A673 (cell line): Measurements from ENCODE around the gene VPS51. TPM values are rescaled to one million over a fixed set of nuclear protein-coding genes. Genes with fewer than 3 reads are reported as not detected.

Experiments
- BruUV-seq: library from RNA; stranded (reverse); fragments of 400-500 nt; replicated peaks from 2 replicates; lab custom pipeline; 2021; lab: Mats Ljungman, UMichigan
- CTCF ChIA-PET: fragments of 300-600 bp; sonication (Branson Sonifier 250); formaldehyde crosslinking; loops from one replicate; lab custom pipeline; 2022; ENCODE audit warnings: antibody characterized with exemption; lab: Charles Lee
- POLR2A ChIA-PET: fragments of 300-600 bp; sonication (Branson Sonifier 250); formaldehyde crosslinking; loops from one replicate; lab custom pipeline; 2022; ENCODE audit warnings: antibody characterized with exemption; ENCODE audit not compliant: low non-redundant PET; lab: Charles Lee
- DNase-seq: peaks from one replicate; pipeline ENCODE4 v3.0.0-alpha.2; 2015; ENCODE audit warnings: low spot score
- H3K27ac ChIP-seq: fragments of 200-600 bp; sonication (generic); 2 replicates; pipeline ENCODE4 v1.5.1; 2016; ENCODE audit warnings: mixed run types, low read depth, mild to moderate bottlenecking, mixed read lengths, antibody characterized with exemption, low read length; ENCODE audit not compliant: poor library complexity, severe bottlenecking
- H3K27me3 ChIP-seq: fragments of 200-600 bp; sonication (generic); replicated peaks from 2 replicates; pipeline ENCODE4 v1.6.1; 2017; ENCODE audit warnings: mixed run types, low read depth, mild to moderate bottlenecking, mixed read lengths, antibody characterized with exemption, low read length; ENCODE audit not compliant: insufficient read depth, poor library complexity
- H3K36me3 ChIP-seq: fragments of 200-600 bp; sonication (generic); 2 replicates; pipeline ENCODE4 v1.6.1; 2016; ENCODE audit warnings: mixed run types, mild to moderate bottlenecking, mixed read lengths, antibody characterized with exemption, low read length; ENCODE audit not compliant: insufficient read depth, poor library complexity, severe bottlenecking
- H3K4me1 ChIP-seq: fragments of 200-600 bp; sonication (generic); 2 replicates; pipeline ENCODE4 v1.6.1; 2017; ENCODE audit warnings: mixed run types, mild to moderate bottlenecking, mixed read lengths, antibody characterized with exemption, low read length; ENCODE audit not compliant: insufficient read depth, poor library complexity, severe bottlenecking
- H3K4me3 ChIP-seq: fragments of 200-600 bp; sonication (generic); 2 replicates; pipeline ENCODE4 v1.5.1; 2016; ENCODE audit warnings: low read depth, mixed run types, mild to moderate bottlenecking, mixed read lengths, low read length; ENCODE audit not compliant: poor library complexity, severe bottlenecking
- H3K9me3 ChIP-seq: fragments of 200-600 bp; sonication (generic); 2 replicates; pipeline ENCODE4 v1.6.1; 2016; ENCODE audit warnings: mixed run types, low read depth, mild to moderate bottlenecking, mixed read lengths, antibody characterized with exemption, low read length; ENCODE audit not compliant: poor library complexity, severe bottlenecking
- CTCF ChIP-seq: fragments of 300-800, 200-600 bp; sonication (generic); conservative IDR thresholded peaks from 2 replicates; pipeline ENCODE4 v1.5.1; 2017; ENCODE audit warnings: low read depth, mild to moderate bottlenecking, antibody characterized with exemption, low read length, moderate library complexity, mixed read lengths
- EZH2 ChIP-seq: fragments of 200-600 bp; sonication (generic); IDR thresholded peaks from 2 replicates; pipeline ENCODE4 v1.6.1; 2017; ENCODE audit warnings: borderline replicate concordance, low read depth, mild to moderate bottlenecking, mixed read lengths, antibody characterized with exemption, low read length; ENCODE audit not compliant: poor library complexity, severe bottlenecking
- intact Hi-C: fragments of 100-400 bp; cut with micrococcal nuclease; formaldehyde crosslinking; loops from one replicate; pipeline ENCODE4 v1.10.0; 2022; ENCODE audit not compliant: unreplicated experiment
- total RNA-seq: library from RNA; stranded (reverse); gene quantifications from 2 replicates; pipeline ENCODE4 v1.2.3, GENCODE V29; 2021

The VPS51 gene
- total RNA-seq, 1 experiment from 2014 or later: 125 TPM

- Histone ChIP-seq H3K4me1 (peaks cover 17% of the 10 kb centered on the region), H3K36me3 (peaks cover 28% of the 10 kb centered on the region), H3K27ac (peak overlapping the region; percentile 99), H3K27me3 (peaks cover 3% of the 10 kb centered on the region), H3K9me3 (no peaks in the 10 kb centered on the region), H3K4me3 (peak overlapping the region; percentile 70)
- CTCF ChIA-PET: interaction anchor here (1.0 kb wide), 2 partner anchors 18 to 23 kb away, joined by 3 read pairs; partner anchors contain the start of genes TM7SF2 and ZNHIT2
- peak; percentile 98 for DNase-seq
- TF ChIP-seq EZH2 (no peak), CTCF (no peak)
- TSS peak; percentile 89 for BruUV-seq
- intact Hi-C loops: no loop called here
- POLR2A ChIA-PET: interaction anchor here (0.5 to 1.4 kb wide), 4 partner anchors 13 to 196 kb away, joined by 3 to 6 read pairs (median 5); partner anchors contain the start of genes CAPN1, CDCA5, FAU and MRPL49
These were observed 39.1 kb downstream of the VPS51 start for GRCh38 chr11:65134952-65135632.

- POLR2A ChIA-PET: interaction anchor here (0.9 to 1.4 kb wide), 2 partner anchors 46 to 52 kb away, joined by 3 to 4 read pairs; partner anchors contain the start of genes CAPN1 and CDCA5
These were observed 39.7 kb downstream of the VPS51 start for GRCh38 chr11:65135633-65136145.

More at GRCh38 chr11:65135633-65136145, 39.7 kb downstream of the VPS51 start:
- DNase-seq: no peak
- Histone ChIP-seq H3K4me3 (peak overlapping the region; percentile 70), H3K9me3 (no peaks in the 10 kb centered on the region), H3K4me1 (peaks cover 17% of the 10 kb centered on the region), H3K36me3 (peaks cover 22% of the 10 kb centered on the region), H3K27ac (peak overlapping the region; percentile 99), H3K27me3 (peaks cover 9% of the 10 kb centered on the region)
- TF ChIP-seq EZH2 (no peak), CTCF (no peak)
- no TSS peak for BruUV-seq
- CTCF ChIA-PET: interaction anchor here (1.0 kb wide), 2 partner anchors 18 to 24 kb away, joined by 3 read pairs; partner anchors contain the start of genes TM7SF2 and ZNHIT2
- intact Hi-C loops: no loop called here
